B cell (primary cell): Measurements from ENCODE around the gene SLC29A4. TPM values are rescaled to one million over a fixed set of nuclear protein-coding genes. Genes with fewer than 3 reads are reported as not detected.
A peak's percentile ranks its signal among the peaks of the same experiment; 100 is the strongest.
"Not testable (repeated sequence)": the region's sequence is repeated elsewhere in the genome, so short reads cannot be mapped to it uniquely, and the experiment has no call there.

ENCODE experiments used
- ATAC-seq: fragments of 200-7000 bp; cut with Tn5 transposase; one replicate; pipeline ENCODE4 v1.10.0; 2021; ENCODE audit warnings: low read depth, mild to moderate bottlenecking, moderate number of reproducible peaks, moderate library complexity
- CTCF ChIA-PET: fragments of 350-600 bp; sonication (Branson Sonifier 250); formaldehyde crosslinking; loops from one replicate; lab custom pipeline; 2021; ENCODE audit warnings: antibody characterized with exemption, inconsistent platforms; lab: Charles Lee
- POLR2A ChIA-PET: fragments of 350-600 bp; sonication (Branson Sonifier 250); formaldehyde crosslinking; loops from one replicate; lab custom pipeline; 2021; ENCODE audit warnings: antibody characterized with exemption; lab: Charles Lee
- DNase-seq: peaks from one replicate; pipeline ENCODE4 v3.0.0; 2013
- H2AFZ ChIP-seq: 2 replicates; pipeline ENCODE4 v1.6.1; 2012; ENCODE audit warnings: mild to moderate bottlenecking, low read depth, low read length; ENCODE audit not compliant: insufficient read depth, poor library complexity, severe bottlenecking
- H3K27ac ChIP-seq, 2 donors: 1 replicate in 1 of 2; 2 replicates in 1 of 2; pipeline ENCODE4 v1.5.1; 2012 to 2013; ENCODE audit warnings: low read length in 2 of 2, mild to moderate bottlenecking in 2 of 2, moderate library complexity in 1 of 2
- H3K27me3 ChIP-seq, 4 experiments: fragments of 200-600 bp in 1 of 4; sonication (generic) in 1 of 4; replicated peaks in 1 of 4; 1 replicate in 2 of 4; 2 replicates in 2 of 4; pipeline versions ENCODE4 v1.6.1 to v1.7.0; 2013 to 2016; ENCODE audit warnings: low read length in 3 of 4, mild to moderate bottlenecking in 2 of 4, mixed read lengths in 1 of 4, moderate library complexity in 1 of 4; ENCODE audit not compliant: insufficient read depth in 4 of 4, control insufficient read depth in 3 of 4; ENCODE audit errors: control extremely low read depth in 1 of 4
- H3K36me3 ChIP-seq, 2 experiments: replicated peaks in 1 of 2; 1 replicate in 1 of 2; 2 replicates in 1 of 2; pipeline versions ENCODE4 v1.6.1 to v1.7.1; 2013; ENCODE audit warnings: low read length in 1 of 2; ENCODE audit not compliant: insufficient read depth in 2 of 2, control insufficient read depth in 1 of 2; ENCODE audit errors: control extremely low read depth in 1 of 2, extremely low read depth in 1 of 2
- H3K4me1 ChIP-seq, 2 donors: fragments of 200-600 bp in 1 of 2; sonication (generic) in 1 of 2; 1 replicate in 1 of 2; 2 replicates in 1 of 2; pipeline versions ENCODE4 v1.5.1 to v1.6.1; 2013 to 2017; ENCODE audit warnings: low read length in 2 of 2; ENCODE audit not compliant: control insufficient read depth in 2 of 2, insufficient read depth in 2 of 2
- H3K4me2 ChIP-seq: replicated peaks from 2 replicates; pipeline ENCODE3; 2012; ENCODE audit warnings: mild to moderate bottlenecking, low read depth, low read length; ENCODE audit not compliant: poor library complexity, severe bottlenecking
- H3K4me3 ChIP-seq, 5 experiments: fragments of 200-600 bp in 1 of 5; sonication (generic) in 1 of 5; 1 replicate in 3 of 5; 2 replicates in 2 of 5; pipeline versions ENCODE4 v1.5.1 to v1.7.0; 2011 to 2016; ENCODE audit warnings: low read length in 4 of 5, mild to moderate bottlenecking in 4 of 5, low read depth in 2 of 5, control low read depth in 1 of 5, moderate library complexity in 1 of 5; ENCODE audit not compliant: insufficient read depth in 1 of 5; ENCODE audit errors: control extremely low read depth in 1 of 5, extremely low read depth in 1 of 5
- H3K79me2 ChIP-seq: fragments of 200-600 bp; sonication (generic); one replicate; pipeline ENCODE4 v1.6.0; 2016; ENCODE audit warnings: low read length; ENCODE audit not compliant: control insufficient read depth, insufficient read depth
- H3K9ac ChIP-seq: fragments of 200-600 bp; sonication (generic); 2 replicates; pipeline ENCODE4 v1.6.1; 2017; ENCODE audit warnings: mild to moderate bottlenecking, low read length, moderate library complexity
- H3K9me3 ChIP-seq, 3 donors: one replicate each; pipeline versions ENCODE4 v1.6.1 to v1.7.1; 2013; ENCODE audit warnings: low read length in 2 of 3; ENCODE audit not compliant: control insufficient read depth in 2 of 3, insufficient read depth in 1 of 3; ENCODE audit errors: control extremely low read depth in 1 of 3
- H4K20me1 ChIP-seq: 2 replicates; pipeline ENCODE4 v1.6.0; 2012; ENCODE audit warnings: mild to moderate bottlenecking, low read length; ENCODE audit not compliant: insufficient read depth, control insufficient read depth, poor library complexity, severe bottlenecking
- H3K27ac Mint-ChIP-seq: one replicate; pipeline ENCODE4 v1.8.0; 2021; ENCODE audit warnings: mixed read lengths
- H3K27me3 Mint-ChIP-seq: one replicate; pipeline ENCODE4 v1.8.0; 2021; ENCODE audit warnings: mixed read lengths
- H3K4me1 Mint-ChIP-seq: one replicate; pipeline ENCODE4 v1.8.0; 2021; ENCODE audit warnings: mixed read lengths
- H3K4me3 Mint-ChIP-seq: one replicate; pipeline ENCODE4 v1.8.0; 2021; ENCODE audit warnings: mixed read lengths
- H3K9me3 Mint-ChIP-seq: one replicate; pipeline ENCODE4 v1.8.0; 2022; ENCODE audit warnings: mixed read lengths; ENCODE audit not compliant: insufficient read depth
- CTCF ChIP-seq: fragments of 200-600 bp; IDR thresholded peaks from one replicate; pipeline ENCODE4 v1.8.0; 2022; ENCODE audit warnings: antibody characterized with exemption, mild to moderate bottlenecking
- EZH2 ChIP-seq: IDR thresholded peaks from 2 replicates; pipeline ENCODE4 v1.6.1; 2012; ENCODE audit warnings: borderline replicate concordance, low read depth, mild to moderate bottlenecking, moderate library complexity, low read length; ENCODE audit not compliant: insufficient read depth, poor library complexity, severe bottlenecking
- WGBS: methylation state at CpG from one replicate; pipeline ENCODE4 v1.1.5; 2013; ENCODE audit warnings: missing lambda C conversion rate; ENCODE audit not compliant: insufficient coverage; 5-methylcytosine and 5-hydroxymethylcytosine counted together
- intact Hi-C: fragments of 100-400 bp; cut with micrococcal nuclease; formaldehyde crosslinking; loops from one replicate; pipeline ENCODE4 v1.10.0; 2022
- polyA plus RNA-seq: library from polyadenylated mRNA; depleted of rRNA; stranded (reverse); fragments of >200 nt; gene quantifications from 2 replicates; pipeline ENCODE4 v1.2.3, GENCODE V29; 2012
- total RNA-seq, 2 donors: library from RNA; stranded (reverse); fragments of 120-200 nt in 1 of 2; gene quantifications; 1 replicate in 1 of 2; 2 replicates in 1 of 2; pipeline versions ENCODE4 v1.2.3 to v1.2.4, GENCODE V29; 2013 to 2022

Gene SLC29A4
- total and polyA plus RNA-seq, 2 donors (not counting 1 experiment from before 2014, with no cell fraction given), result 0.21 to 0.67 TPM

GRCh38 chr7:5322621-5323410, 40.1 kb downstream of the SLC29A4 start:
- WGBS, result 98% methylated on average over 28 of the region's 29 CpGs
- no peaks in the 10 kb centered on the region for H4K20me1 ChIP-seq
- no peak overlapping the region for H3K4me3 ChIP-seq
- ChIA-PET POLR2A (no interaction called here), CTCF (no interaction called here)
- no peaks in the 10 kb centered on the region for H3K79me2 ChIP-seq
- H3K27me3 Mint-ChIP-seq, result no peaks in the 10 kb centered on the region
- H3K9me3 ChIP-seq, result peaks cover 0 to 29% (median 7%) of the 10 kb centered on the region in 3 donors
- peaks cover 8% of the 10 kb centered on the region for H3K9me3 Mint-ChIP-seq
- H3K27me3 ChIP-seq, result no peaks in the 10 kb centered on the region
- H3K36me3 ChIP-seq, result peaks cover 0 to 43% of the 10 kb centered on the region in 2 experiments
- H3K4me3 Mint-ChIP-seq, result no peak overlapping the region
- no peak overlapping the region for H3K9ac ChIP-seq
- intact Hi-C loops, result no loop called here
- no peaks in the 10 kb centered on the region for H3K4me1 ChIP-seq
- no peak overlapping the region for H3K4me2 ChIP-seq
- peaks cover 4% of the 10 kb centered on the region for H3K4me1 Mint-ChIP-seq
- no peak overlapping the region for H2AFZ ChIP-seq
- H3K27ac Mint-ChIP-seq, result no peak overlapping the region
- no peak for ATAC-seq
- TF ChIP-seq CTCF (no peak), EZH2 (no peak)
- no peak overlapping the region for H3K27ac ChIP-seq
- DNase-seq, result no peak

GRCh38 chr7:5323800-5324781, 41.3 kb downstream of the SLC29A4 start:
- H3K27ac Mint-ChIP-seq, result peak overlapping the region; percentile 26
- POLR2A ChIA-PET, CTCF ChIA-PET, H4K20me1 ChIP-seq, DNase-seq, intact Hi-C loops, H3K4me2 ChIP-seq, H3K4me1 Mint-ChIP-seq, H3K9ac ChIP-seq, H3K79me2 ChIP-seq, H2AFZ ChIP-seq, H3K9me3 Mint-ChIP-seq, H3K27me3 ChIP-seq, H3K4me1 ChIP-seq, H3K4me3 Mint-ChIP-seq, ATAC-seq, H3K4me3 ChIP-seq, H3K27me3 Mint-ChIP-seq, H3K27ac ChIP-seq: not testable (repeated sequence)
- Histone ChIP-seq H3K36me3 (peaks cover 0 to 42% of the 10 kb centered on the region in 2 experiments), H3K9me3 (peaks cover 0 to 21% (median 0%) of the 10 kb centered on the region in 3 donors)
- WGBS, result 97% methylated on average over 27 of the region's 31 CpGs
